HuH-7 (cell line): ENCODE data around the gene C14orf132.

ENCODE experiments used
- DNase-seq: peaks from one replicate; pipeline ENCODE4 v3.0.0; 2011; ENCODE audit warnings: low spot score

The C14orf132 gene

DNA sequence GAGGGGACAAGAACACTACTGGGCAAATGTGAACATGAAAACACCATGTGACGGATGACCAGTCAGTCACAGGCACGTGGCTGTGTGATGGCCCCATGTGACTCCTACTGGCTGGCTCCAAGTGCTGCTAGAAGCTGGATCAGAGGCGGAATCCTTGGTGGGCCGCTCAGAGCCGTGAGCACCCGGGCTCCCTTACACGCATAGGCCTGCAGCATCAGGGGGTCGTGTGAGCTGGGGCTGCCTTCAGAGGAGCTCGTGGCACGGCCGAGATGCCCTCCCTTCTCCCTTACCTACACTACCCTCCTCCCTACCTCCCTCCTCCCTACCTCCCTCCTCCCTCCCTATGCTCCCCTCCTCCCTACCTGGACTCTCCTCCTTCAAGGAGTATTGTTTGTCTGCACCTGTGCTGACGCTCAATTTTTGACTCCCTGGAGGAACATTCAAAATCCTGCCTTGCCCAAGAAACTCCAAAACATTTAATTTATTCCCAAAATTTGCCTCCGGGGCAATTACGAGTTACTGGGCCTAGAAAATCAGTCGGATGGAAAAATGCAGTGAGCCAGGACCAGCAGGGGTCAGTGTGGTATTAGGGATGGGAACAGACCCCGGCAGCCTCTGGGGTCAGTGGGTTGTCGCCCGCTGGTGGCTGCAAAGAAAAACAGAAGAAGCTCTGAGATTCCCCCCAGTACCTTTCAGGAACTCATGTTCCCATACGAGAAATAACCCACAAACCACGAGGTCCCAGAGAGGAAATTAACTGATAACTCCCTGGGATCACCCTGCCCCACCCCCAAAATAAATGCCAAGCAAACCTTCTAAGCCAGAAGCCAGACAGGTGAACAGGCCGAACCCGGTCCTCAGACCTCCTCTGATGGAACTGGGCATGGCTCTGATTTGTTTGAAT, 61.3 kb downstream of the C14orf132 start:
- DNase-seq = peak; percentile 65

- no peak for DNase-seq
Measured at GRCh38 chr14:96102081-96102856, 63.1 kb downstream of the C14orf132 start.

DNA sequence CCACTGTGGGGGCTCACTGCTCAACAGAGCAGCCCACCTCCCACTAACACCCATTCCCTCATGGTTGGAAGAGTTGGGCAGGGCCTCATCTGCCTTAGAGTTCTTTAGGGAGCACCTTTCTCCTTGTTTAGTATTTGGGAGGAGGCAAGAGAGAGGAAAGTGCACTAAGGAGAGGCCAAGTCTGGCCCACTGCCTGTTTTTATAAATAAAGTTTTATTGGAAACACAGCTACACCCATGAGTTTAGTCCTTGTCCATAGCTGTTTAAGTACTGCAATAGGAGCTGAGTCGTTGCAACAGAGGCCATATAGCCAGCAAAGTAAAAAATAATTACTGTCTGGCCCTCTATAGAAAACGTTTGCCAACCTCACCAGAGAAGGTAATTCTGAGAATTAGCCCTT, 63.9 kb downstream of the C14orf132 start:
- DNase-seq = no peak

GRCh38 chr14:96103560-96104460, 64.6 kb downstream of the C14orf132 start:
- DNase-seq = no peak

- peak; percentile 40 for DNase-seq
Measured at GRCh38 chr14:96104469-96105057, 65.4 kb downstream of the C14orf132 start.

DNA sequence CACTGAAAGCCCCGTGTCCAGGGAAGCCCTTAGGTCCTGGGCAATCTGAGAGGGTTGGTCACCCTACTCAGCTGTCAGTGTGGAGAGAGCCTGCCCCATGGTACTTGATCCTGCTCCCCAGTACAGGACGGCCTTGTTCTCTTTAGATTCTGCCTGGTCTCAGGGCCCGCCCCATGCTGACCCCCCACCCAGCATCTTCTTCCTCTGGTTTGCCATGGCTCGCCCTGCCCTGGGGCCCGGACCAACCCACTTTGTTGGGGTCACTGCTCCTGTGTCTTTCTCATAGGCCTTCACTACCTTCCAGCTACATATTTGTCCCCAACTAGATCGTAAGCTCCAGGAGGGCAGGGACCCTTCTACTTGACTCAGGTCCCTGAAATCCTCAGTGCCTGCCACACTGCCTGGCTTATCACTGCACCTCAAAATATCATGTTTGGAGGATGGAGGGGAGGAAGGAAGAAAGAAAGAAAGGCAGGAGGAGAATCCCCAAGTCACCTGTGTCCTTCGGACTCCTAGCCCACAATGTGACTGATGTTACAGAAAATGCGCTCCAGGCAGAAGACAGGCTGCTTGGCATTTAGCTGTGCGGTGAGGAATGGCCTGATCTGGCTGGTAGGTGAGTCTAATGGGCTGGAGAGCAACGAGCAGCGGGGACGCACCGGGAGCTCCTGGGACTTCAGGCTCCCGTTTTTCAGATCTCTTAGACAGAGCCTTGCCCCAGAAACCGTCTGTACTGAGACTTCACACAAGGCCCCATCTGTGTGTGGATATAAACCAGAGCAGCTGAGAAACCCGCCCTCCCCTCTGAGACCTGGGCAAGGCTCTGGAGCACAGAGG, 66.1 kb downstream of the C14orf132 start:
- no peak for DNase-seq

DNA sequence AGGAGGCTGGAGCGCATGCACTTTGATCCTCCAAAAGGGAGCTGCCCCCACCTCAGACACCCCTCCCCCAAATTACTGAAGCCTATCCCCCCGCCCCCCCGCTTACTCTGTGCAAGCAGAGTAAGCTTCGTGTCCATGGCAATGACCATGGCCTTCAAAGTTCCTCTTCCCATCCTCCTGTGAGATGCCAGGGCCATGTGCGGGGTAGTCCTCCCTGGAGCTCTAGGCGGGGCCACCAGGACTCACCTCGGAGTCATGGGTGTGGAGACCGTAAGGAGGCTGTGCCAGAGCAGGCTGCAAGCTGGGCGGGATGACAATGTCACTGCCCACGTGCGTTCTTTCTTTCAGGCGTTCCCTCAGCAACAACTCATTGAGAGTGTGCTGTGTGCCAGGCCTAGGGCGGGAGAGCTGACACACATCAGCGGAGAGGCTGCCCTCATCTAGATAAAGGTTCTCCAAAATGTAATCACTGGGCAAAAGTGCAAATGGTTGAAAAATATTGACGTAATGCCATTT, 66.8 kb downstream of the C14orf132 start:
- DNase-seq = no peak

DNA sequence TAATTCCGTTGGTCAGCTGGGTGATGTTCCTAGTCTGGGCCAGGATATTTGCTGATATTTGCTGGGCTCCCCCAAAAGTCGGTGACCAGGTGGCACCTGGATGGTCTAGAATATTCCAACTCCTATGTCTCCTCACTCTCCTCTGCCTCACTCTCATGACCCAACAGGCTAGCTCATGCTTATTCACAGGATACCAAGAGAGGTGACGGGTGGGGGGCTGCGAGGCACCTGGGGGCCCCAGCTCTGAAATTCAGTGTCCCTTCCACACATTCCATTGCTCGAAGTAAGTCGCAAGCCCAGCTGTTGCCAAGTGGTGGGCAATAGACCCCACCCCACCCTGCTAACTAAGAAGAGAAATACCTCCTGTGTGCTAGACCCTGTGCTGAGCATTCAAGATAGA, 67.7 kb downstream of the C14orf132 start:
- DNase-seq = no peak

GRCh38 chr14:96108061-96108795, 69.1 kb downstream of the C14orf132 start:
- no peak for DNase-seq

DNA sequence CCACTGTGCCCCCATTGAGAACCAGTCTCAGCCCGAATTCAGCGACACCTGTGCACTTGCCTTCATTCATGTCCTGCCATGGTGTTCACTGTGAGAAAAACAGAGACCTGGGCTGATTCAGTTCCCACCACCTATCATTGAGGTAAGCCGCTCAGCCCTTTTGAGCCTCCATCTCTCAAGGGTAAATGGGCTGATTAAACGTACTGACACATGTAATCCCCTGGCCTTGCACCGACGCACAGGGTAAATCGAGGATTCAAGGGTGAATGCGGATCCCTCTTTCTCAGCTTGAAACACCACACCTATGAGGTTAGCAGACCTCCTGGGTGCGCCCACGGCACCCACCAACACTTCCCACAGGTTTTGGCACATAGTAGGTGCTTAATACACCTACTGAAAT, 69.7 kb downstream of the C14orf132 start:
- DNase-seq = no peak

DNA sequence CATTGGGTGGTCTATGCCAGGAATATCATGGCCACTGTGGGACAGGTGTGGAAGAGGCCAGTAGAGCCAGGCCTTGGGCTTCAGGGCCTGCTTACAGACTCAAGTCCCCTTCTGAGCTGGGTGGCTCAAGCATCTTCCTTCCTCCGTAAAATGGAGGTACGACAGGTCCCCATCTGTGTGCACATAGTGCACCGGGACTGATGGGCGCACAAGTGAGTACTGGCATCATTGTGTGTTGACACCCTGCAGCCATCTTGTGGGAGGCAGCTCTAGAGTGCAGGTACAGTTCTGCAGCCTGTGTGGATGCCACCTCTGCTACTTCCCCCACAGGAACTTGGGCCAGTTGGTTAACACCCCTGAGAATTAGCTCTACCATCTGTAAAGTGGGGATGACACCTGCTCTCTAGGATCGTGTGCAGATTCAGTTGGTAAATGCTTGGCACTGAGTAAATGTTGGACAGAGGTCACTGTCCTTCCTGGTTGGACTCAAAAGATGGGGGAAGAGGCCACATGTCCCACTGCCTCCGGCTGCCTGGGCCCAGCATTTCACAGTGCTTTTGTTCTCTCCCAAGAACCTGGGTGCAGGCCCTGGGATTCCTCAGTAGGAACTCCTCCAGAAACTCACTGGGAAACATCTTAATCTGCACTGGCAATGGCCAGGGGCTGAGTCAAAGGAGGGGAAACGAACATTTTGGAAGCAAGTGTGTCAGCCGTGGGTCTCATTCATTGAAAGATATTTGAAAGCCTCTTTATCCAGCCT, 70.6 kb downstream of the C14orf132 start:
- no peak for DNase-seq

DNA sequence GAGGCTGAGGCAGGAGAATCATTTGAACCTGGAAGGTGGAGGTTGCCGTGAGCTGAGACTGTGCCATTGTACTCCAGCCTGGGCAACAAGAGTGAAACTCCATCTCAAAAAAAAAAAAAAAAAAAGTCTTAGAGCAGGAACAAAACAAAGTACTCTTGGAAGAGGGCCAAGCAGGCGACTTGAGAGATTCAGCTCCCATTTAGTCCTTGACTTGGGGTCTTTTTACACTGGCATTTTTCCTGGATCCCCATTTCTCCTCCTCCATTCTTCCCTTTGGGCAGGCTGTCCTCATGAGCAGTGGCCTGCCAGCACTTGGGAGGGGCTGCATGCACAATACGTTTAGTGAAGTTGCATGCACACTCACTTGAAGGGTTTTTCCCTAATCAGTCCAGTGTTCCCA, 72.9 kb downstream of the C14orf132 start:
- DNase-seq = no peak

DNA sequence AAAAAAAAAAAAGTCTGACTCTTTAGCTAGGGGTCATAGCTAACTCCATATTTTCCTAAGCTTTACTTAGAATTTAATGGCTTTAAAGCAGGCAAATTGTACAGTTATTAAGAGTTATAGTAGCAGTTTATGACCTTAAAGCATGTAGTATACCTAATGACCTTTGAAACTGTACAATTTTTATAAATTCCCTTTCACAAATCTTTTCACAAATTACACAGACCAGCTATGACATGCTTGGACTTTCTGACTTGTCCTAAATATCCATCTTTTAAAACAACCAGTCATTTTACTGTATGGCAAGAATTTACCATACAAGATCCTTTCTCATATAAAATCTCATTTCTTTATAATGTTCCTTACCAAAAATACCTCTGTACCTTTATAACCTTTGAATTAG, 74.8 kb downstream of the C14orf132 start:
- DNase-seq = no peak

GRCh38 chr14:96117101-96117897, 78.1 kb downstream of the C14orf132 start:
- DNase-seq = no peak

GRCh38 chr14:96117960-96118359, 78.8 kb downstream of the C14orf132 start:
- no peak for DNase-seq

- no peak for DNase-seq
Measured at GRCh38 chr14:96118391-96118790, 79.2 kb downstream of the C14orf132 start.

- no peak for DNase-seq
Measured at GRCh38 chr14:96119947-96120346, 80.8 kb downstream of the C14orf132 start.

DNA sequence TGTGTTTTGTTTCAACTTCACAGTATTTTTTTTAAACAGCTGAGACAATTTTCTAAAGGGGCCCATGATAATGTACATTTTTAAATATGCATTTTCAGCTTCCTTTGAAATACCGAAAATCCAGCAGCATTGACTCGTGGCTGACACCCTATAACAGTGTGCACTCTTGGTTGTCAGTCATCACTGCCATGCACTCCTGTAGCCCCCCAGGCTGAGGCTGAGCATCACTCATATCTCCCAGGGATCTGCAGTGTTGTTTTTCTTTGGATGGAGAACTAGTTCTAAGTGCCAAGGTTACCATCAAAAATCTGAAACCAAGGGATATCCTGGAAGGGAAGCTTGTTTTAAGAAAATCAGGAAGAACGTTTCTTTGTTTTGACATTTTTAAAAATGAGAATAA, 81.2 kb downstream of the C14orf132 start:
- DNase-seq = no peak
